Heart right ventricle (tissue), 16 donors: ENCODE measurements around the gene TMEM120B. TPM values are rescaled to one million over a fixed set of nuclear protein-coding genes. Genes with fewer than 3 reads are reported as not detected.
A peak's percentile ranks its signal among the peaks of the same experiment; 100 is the strongest.

Experiments
- ATAC-seq, 8 donors: fragments of 200-7000 bp; cut with Tn5 transposase; one replicate each; pipeline ENCODE4 v1.9.1; 2020; ENCODE audit warnings: mild to moderate bottlenecking in 8 of 8, moderate library complexity in 8 of 8, moderate number of reproducible peaks in 1 of 8
- DNase-seq, 2 donors: peaks; one replicate each; pipeline ENCODE4 v3.0.0-alpha.2; 2020
- H3K27ac ChIP-seq, 10 donors: fragments of 200-600 bp; sonication (generic) in 2 of 10; one replicate each; pipeline versions ENCODE4 v1.5.0 to v1.8.0; 2020 to 2022; ENCODE audit warnings: mild to moderate bottlenecking in 3 of 10
- H3K27me3 ChIP-seq, 7 donors: fragments of 200-600 bp; one replicate each; pipeline ENCODE4 v1.8.0; 2021 to 2022; ENCODE audit warnings: mild to moderate bottlenecking in 2 of 7
- H3K36me3 ChIP-seq, 9 donors: fragments of 200-600 bp; sonication (generic) in 1 of 9; one replicate each; pipeline versions ENCODE4 v1.5.0 to v1.8.0; 2020 to 2022; ENCODE audit warnings: mild to moderate bottlenecking in 2 of 9
- H3K4me1 ChIP-seq, 9 donors: fragments of 200-600 bp; sonication (generic) in 1 of 9; one replicate each; pipeline versions ENCODE4 v1.5.0 to v1.8.0; 2020 to 2022; ENCODE audit warnings: mild to moderate bottlenecking in 4 of 9
- H3K4me3 ChIP-seq, 10 donors: fragments of 200-600 bp; sonication (generic) in 2 of 10; one replicate each; pipeline versions ENCODE4 v1.5.0 to v1.8.0; 2020 to 2022; ENCODE audit warnings: mild to moderate bottlenecking in 7 of 10, moderate library complexity in 2 of 10
- H3K9me3 ChIP-seq, 11 donors: fragments of 200-600 bp in 10 of 11; sonication (generic) in 2 of 11; one replicate each; pipeline versions ENCODE4 v1.5.0 to v1.8.0; 2013 to 2022; ENCODE audit warnings: mild to moderate bottlenecking in 2 of 11, control low read depth in 1 of 11, moderate library complexity in 1 of 11
- CTCF ChIP-seq, 9 donors: fragments of 200-600 bp; sonication (generic) in 2 of 9; IDR thresholded peaks; one replicate each; pipeline versions ENCODE4 v1.5.0 to v1.8.0; 2021 to 2022; ENCODE audit warnings: antibody characterized with exemption in 9 of 9, mild to moderate bottlenecking in 5 of 9, moderate library complexity in 1 of 9
- WGBS, 2 donors: extraction: QIAGEN DNeasy Blood & Tissue Kit; methylation state at CpG; one replicate each; pipeline ENCODE4 v1.1.7; 2013; ENCODE audit warnings: inconsistent platforms in 1 of 2; 5-methylcytosine and 5-hydroxymethylcytosine counted together
- intact Hi-C, 10 donors: fragments of 100-400 bp; cut with DNase I; formaldehyde crosslinking; loops; one replicate each; pipeline versions ENCODE4 v1.11.1 to v1.14.2; 2022
- polyA plus RNA-seq, 2 donors: library from polyadenylated mRNA; stranded (reverse); fragments of 200-250 nt; gene quantifications; one replicate each; pipeline ENCODE4 v1.2.3, GENCODE V29; 2013
- total RNA-seq, 10 donors: library from RNA; stranded (reverse); fragmentation: NEBNext Ultra II Directional in 3 of 10; extraction: Animal tissue kit (Norgen Biotek cat#: 25700) in 3 of 10; gene quantifications; one replicate each; pipeline versions ENCODE4 v1.2.1 to v1.2.4, GENCODE V29; 2021 to 2023
- donor health status: Arrhythmogenic right ventricular cardiomyopathy.
- donor health status: ischemic (EF 13 %, LVEDD 7.1; RV severe dilation, severe dysfunction).
- donor health status: healthy with polysubstance abuse.
- donor health status: DM: no; HTN: yes; CAD: no.
- donor health status: DM: no; HTN: no; CAD: no.
- donor health status: ischemic (EF 25% LVEDD 6.9; RV normal size, moderate dysfunction).
- donor health status: ischemic (EF 25% LVEDD 5.7; RV mildly dilated, moderate dysfunction).
- donor health status: healthy.
- donor health status: DM: yes; HTN: yes; CAD: no.
- donor health status: Ischemic cardiomyopathy.
- donor health status: ischemic (EF 35%, LVEDD 5.7; RV mildly dilated, moderate dysfunction).
- donor health status: nonischemic (EF 11% LVEDD 7.7; RV severe dilation, severe dysfunction).
- donor health status: DM: yes; HTN: yes; CAD: no.
- donor health status: PGD.
- donor health status: ischemic (EF 29% LVEDD 5.4; RV normal size, mild dysfunction).
- donor health status: nonischemic (EF 23%, LVEDD 6.1; RV moderate dilation, normal function).

The TMEM120B gene
- total and polyA plus RNA-seq, 12 donors, result 5.3 to 12.7 (median 7.4) TPM

GRCh38 chr12:121793440-121793837, 80.9 kb downstream of the TMEM120B start, which contains the start of gene RHOF:
Gene RHOF (minus strand): TSS chr12:121793688. CDS start chr12:121793633, 55 bp downstream.
- Histone ChIP-seq H3K27me3 (no peaks in the 10 kb centered on the region), H3K4me1 (peaks cover 36 to 87% (median 75%) of the 10 kb centered on the region in 9 donors), H3K4me3 (peak within 1 kb of the TSS; percentile 32 to 72 (median 58)), H3K27ac (peak within 1 kb of the TSS; percentile 24 to 100 (median 100)), H3K9me3 (no peaks in the 10 kb centered on the region), H3K36me3 (peaks cover 0 to 27% (median 7%) of the 10 kb centered on the region in 9 donors)
- peak in 2 of 8 donors; percentile 22 to 29 for ATAC-seq
- TF ChIP-seq CTCF (IDR thresholded peaks at IDR 0.05), result no peak
- DNase-seq, result peak in 1 of 2 donors; percentile 64
- intact Hi-C loops, result loop anchor here in 7 of 10 donors (2.0 to 5.0 kb wide), 2 partner anchors 17 to 96 kb away; no protein-coding TSS in a partner anchor
- WGBS, 2 donors, result 2 to 3% methylated on average over 31 to 36 of the region's 36 CpGs

GRCh38 chr12:121793838-121794533, 81.4 kb downstream of the TMEM120B start:
- ATAC-seq, result peak; percentile 60 to 79 (median 68)
- 0 to 1% methylated on average over 59 of the region's 59 CpGs for WGBS, 2 donors

GRCh38 chr12:121794534-121795033, 82.0 kb downstream of the TMEM120B start:
- H3K27ac ChIP-seq, result peak overlapping the region; percentile 20 to 100 (median 100)
- no peaks in the 10 kb centered on the region for H3K27me3 ChIP-seq
- peaks cover 0 to 34% (median 7%) of the 10 kb centered on the region in 9 donors for H3K36me3 ChIP-seq
- DNase-seq (no peak), ATAC-seq (peak in 4 of 8 donors; percentile 0 to 2 (median 0))
- H3K4me3 ChIP-seq, result peak overlapping the region in 7 of 10 donors; percentile 14 to 72 (median 60)
- TF ChIP-seq CTCF (IDR thresholded peaks at IDR 0.05), result no peak
- H3K9me3 ChIP-seq, result no peaks in the 10 kb centered on the region
- intact Hi-C loops, result loop anchor here (1.0 to 5.0 kb wide), 11 partner anchors 16 to 98 kb away; partner anchors contain the start of gene PSMD9 (in 5 of the 10)
- 1 to 2% methylated on average over 13 of the region's 13 CpGs for WGBS, 2 donors
- H3K4me1 ChIP-seq, result peaks cover 44 to 86% (median 76%) of the 10 kb centered on the region in 9 donors

More at GRCh38 chr12:121793838-121794533, 81.4 kb downstream of the TMEM120B start:
- Histone ChIP-seq H3K36me3 (peaks cover 0 to 33% (median 7%) of the 10 kb centered on the region in 9 donors), H3K4me1 (peaks cover 41 to 87% (median 76%) of the 10 kb centered on the region in 9 donors), H3K9me3 (no peaks in the 10 kb centered on the region), H3K27me3 (no peaks in the 10 kb centered on the region), H3K27ac (peak overlapping the region in 9 of 10 donors; percentile 68 to 100 (median 100)), H3K4me3 (peak overlapping the region; percentile 32 to 72 (median 58))
- peak; percentile 90 to 92 for DNase-seq
- peak; percentile 99 to 100 (median 100) for TF ChIP-seq CTCF (IDR thresholded peaks at IDR 0.05)
- intact Hi-C loops, result loop anchor here (1.0 to 5.0 kb wide), 9 partner anchors 17 to 97 kb away; partner anchors contain the start of gene PSMD9 (in 4 of the 10)
